Activated naive CD8-positive, alpha-beta T cell treated with anti-CD3 and anti-CD28 coated beads, Interleukin-2, amount 10 ng/mL, durations not matched to agents 7 days and 5 days (primary cell): ENCODE measurements around the gene RTN4. TPM values are rescaled to one million over a fixed set of nuclear protein-coding genes. Genes with fewer than 3 reads are reported as not detected.

ENCODE experiments used
- ATAC-seq: fragments of 150-1000 bp; cut with Tn5 transposase; one replicate; pipeline ENCODE4 v1.10.0; 2021; ENCODE audit warnings: low read depth, moderate library complexity
- POLR2A ChIA-PET: fragments of 350-600 bp; sonication (Branson Sonifier 250); formaldehyde crosslinking; loops from one replicate; lab custom pipeline; 2021; ENCODE audit warnings: antibody characterized with exemption; lab: Charles Lee
- DNase-seq: peaks from one replicate; pipeline ENCODE4 v3.0.0; 2021
- H3K27ac Mint-ChIP-seq: one replicate; pipeline ENCODE4 v1.8.0; 2022; ENCODE audit warnings: mild to moderate bottlenecking, mixed read lengths
- H3K27me3 Mint-ChIP-seq: one replicate; pipeline ENCODE4 v1.8.0; 2022; ENCODE audit warnings: mild to moderate bottlenecking, moderate library complexity, mixed read lengths
- H3K36me3 Mint-ChIP-seq: one replicate; pipeline ENCODE4 v1.8.0; 2021; ENCODE audit warnings: mild to moderate bottlenecking, mixed read lengths
- H3K4me1 Mint-ChIP-seq: one replicate; pipeline ENCODE4 v1.8.0; 2021; ENCODE audit warnings: mixed read lengths
- H3K4me3 Mint-ChIP-seq: one replicate; pipeline ENCODE4 v1.8.0; 2022; ENCODE audit warnings: mild to moderate bottlenecking, moderate library complexity, mixed read lengths
- H3K9me3 Mint-ChIP-seq: one replicate; pipeline ENCODE4 v1.8.0; 2021; ENCODE audit warnings: mixed read lengths
- total RNA-seq, 2 experiments: library from RNA; stranded (reverse); gene quantifications; one replicate each; pipeline ENCODE4 v1.2.3, GENCODE V29; 2021

Gene RTN4
- total RNA-seq, 2 experiments from 2014 or later, result 82.2 to 88.2 TPM

DNA sequence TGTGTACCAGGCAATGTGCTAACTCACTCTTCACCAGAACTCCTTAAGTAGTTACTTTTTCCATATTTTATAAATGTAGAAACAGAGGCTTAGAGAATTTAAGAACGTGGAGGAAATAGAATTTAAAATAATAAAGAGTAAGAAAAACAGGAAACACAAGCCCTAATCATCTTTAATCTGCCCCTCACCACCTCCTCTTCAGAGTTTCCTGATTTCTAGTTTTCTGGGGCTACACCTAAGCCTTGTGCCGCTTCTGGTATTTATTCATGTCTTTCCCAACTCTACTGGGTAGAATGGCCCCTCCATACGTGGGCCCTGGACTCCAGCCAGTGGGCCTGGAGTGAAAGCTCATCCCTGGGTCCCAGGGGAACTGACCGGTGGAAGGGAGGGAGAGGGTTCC, 85.4 kb downstream of the RTN4 start:
- no peak for DNase-seq
- H3K27me3 Mint-ChIP-seq, result no peaks in the 10 kb centered on the region
- H3K9me3 Mint-ChIP-seq, result no peaks in the 10 kb centered on the region
- ATAC-seq, result no peak
- H3K4me1 Mint-ChIP-seq, result peaks cover 12% of the 10 kb centered on the region
- peak overlapping the region; percentile 26 for H3K27ac Mint-ChIP-seq
- POLR2A ChIA-PET, result interaction anchor here (1.1 kb wide), 1 partner anchor 220 kb away, joined by 4 read pairs; no protein-coding TSS in a partner anchor
- peaks cover 10% of the 10 kb centered on the region for H3K36me3 Mint-ChIP-seq
- H3K4me3 Mint-ChIP-seq, result no peak overlapping the region

DNA sequence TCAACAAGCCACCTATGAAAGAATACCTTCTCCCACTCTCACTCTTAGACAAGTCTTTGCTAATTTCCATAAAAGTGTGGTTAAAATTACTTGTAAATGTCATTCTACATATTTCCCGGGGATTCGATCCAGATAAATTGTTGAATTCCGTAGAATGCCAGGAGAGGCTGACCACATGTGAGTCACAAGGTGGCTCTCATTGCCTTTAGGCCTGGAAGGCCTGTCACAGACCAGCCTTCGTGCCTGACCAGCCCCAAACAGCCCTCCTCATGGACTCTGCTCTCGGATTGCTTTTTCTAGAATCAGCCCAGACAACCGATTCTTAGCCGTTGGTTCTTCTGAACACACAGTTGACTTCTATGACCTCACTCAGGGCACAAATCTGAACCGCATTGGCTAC, 86.0 kb downstream of the RTN4 start:
- Mint-ChIP-seq H3K4me3 (no peak overlapping the region), H3K36me3 (peaks cover 9% of the 10 kb centered on the region), H3K27ac (no peak overlapping the region), H3K4me1 (peaks cover 12% of the 10 kb centered on the region), H3K27me3 (no peaks in the 10 kb centered on the region), H3K9me3 (no peaks in the 10 kb centered on the region)
- no peak for ATAC-seq
- DNase-seq, result no peak
- POLR2A ChIA-PET, result no interaction called here

GRCh38 chr2:54963476-54963875, 86.8 kb downstream of the RTN4 start:
- H3K9me3 Mint-ChIP-seq, result no peaks in the 10 kb centered on the region
- POLR2A ChIA-PET, result no interaction called here
- peaks cover 8% of the 10 kb centered on the region for H3K36me3 Mint-ChIP-seq
- H3K4me1 Mint-ChIP-seq, result peaks cover 12% of the 10 kb centered on the region
- ATAC-seq (no peak), DNase-seq (no peak)
- no peak overlapping the region for H3K27ac Mint-ChIP-seq
- H3K27me3 Mint-ChIP-seq, result no peaks in the 10 kb centered on the region
- no peak overlapping the region for H3K4me3 Mint-ChIP-seq

DNA sequence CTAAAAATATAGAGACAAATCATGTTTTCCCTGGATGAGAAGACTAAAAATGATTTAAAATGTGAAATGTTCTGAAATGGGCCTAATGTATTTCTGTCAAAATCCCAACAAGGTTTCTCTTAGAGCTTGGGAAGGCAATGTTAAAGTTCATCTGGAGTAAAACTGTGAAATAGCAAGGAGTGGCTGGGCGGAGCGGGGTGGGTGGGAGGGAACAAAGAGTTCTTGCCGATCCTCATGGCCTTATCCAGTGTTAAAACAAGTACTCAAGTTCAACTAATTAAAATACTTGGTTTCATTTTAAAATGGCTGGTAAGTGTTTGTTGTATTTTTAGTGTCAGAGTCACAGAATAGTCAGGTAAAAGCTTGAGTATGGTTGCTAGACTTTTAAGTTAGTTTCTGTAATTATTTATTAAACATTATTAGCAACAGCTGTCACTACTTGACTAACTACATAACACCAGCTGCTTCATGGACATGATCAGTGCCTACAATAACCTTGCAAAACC, 87.3 kb downstream of the RTN4 start:
- Mint-ChIP-seq H3K4me1 (peaks cover 12% of the 10 kb centered on the region), H3K27me3 (no peaks in the 10 kb centered on the region), H3K27ac (no peak overlapping the region), H3K4me3 (no peak overlapping the region), H3K36me3 (peaks cover 5% of the 10 kb centered on the region), H3K9me3 (no peaks in the 10 kb centered on the region)
- no peak for DNase-seq
- no peak for ATAC-seq
- POLR2A ChIA-PET, result no interaction called here

GRCh38 chr2:54962511-54962910, 87.7 kb downstream of the RTN4 start:
- Mint-ChIP-seq H3K4me1 (peaks cover 12% of the 10 kb centered on the region), H3K36me3 (peaks cover 5% of the 10 kb centered on the region), H3K27me3 (no peaks in the 10 kb centered on the region), H3K4me3 (no peak overlapping the region), H3K9me3 (no peaks in the 10 kb centered on the region), H3K27ac (no peak overlapping the region)
- POLR2A ChIA-PET, result no interaction called here
- ATAC-seq (no peak), DNase-seq (no peak)

DNA sequence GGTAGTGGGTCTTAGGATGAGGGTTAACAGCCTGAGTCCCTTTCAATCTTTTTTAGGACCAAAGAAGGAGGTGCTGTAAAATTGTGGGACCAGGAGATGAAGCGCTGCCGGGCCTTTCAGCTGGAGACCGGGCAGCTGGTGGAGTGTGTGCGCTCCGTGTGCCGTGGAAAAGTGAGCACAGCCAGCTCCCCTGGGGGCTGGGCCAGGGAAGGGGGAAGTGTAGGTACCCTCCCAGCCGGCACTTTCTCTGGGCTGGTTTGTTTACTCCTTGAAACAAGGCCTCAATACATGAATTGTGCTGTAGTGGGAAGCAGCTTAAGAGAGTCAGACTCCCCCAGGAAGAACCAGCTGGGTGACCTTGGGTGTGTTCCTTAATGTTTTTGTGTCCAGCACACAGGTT, 90.1 kb downstream of the RTN4 start:
- H3K27me3 Mint-ChIP-seq, result no peaks in the 10 kb centered on the region
- H3K4me1 Mint-ChIP-seq, result peaks cover 10% of the 10 kb centered on the region
- H3K27ac Mint-ChIP-seq, result no peak overlapping the region
- POLR2A ChIA-PET, result no interaction called here
- no peak overlapping the region for H3K4me3 Mint-ChIP-seq
- peaks cover 3% of the 10 kb centered on the region for H3K36me3 Mint-ChIP-seq
- ATAC-seq (no peak), DNase-seq (no peak)
- H3K9me3 Mint-ChIP-seq, result no peaks in the 10 kb centered on the region

DNA sequence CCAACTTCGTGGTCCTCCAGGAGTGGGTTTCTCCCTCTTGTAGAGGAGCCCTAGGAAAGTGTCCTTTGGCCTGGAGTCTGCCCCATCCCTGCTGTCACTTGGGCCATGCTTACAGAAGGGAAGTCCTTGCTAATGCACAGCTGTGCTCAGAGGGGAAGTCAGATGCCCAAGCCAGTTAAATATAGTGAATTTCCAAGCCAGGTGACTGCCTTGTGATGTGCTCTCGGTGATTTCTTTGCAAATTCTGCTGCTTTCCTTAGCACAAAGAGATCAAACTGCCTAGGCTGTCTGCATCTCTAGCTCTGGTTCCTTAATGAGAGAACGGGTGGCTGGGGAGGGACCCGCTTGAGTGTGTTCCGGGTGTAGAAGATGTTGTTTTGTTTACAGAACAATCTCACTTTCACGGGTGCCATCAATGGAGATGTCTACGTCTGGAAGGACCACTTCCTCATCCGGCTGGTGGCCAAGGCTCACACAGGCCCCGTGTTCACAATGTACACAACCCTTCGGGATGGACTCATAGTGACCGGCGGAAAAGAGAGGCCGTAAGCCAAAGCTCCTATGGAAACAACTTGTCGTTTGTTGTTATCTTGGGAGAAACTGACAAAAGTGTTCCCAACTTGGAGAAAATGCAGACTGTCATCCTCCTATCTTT, 91.4 kb downstream of the RTN4 start:
- no peak for DNase-seq
- Mint-ChIP-seq H3K4me1 (peaks cover 3% of the 10 kb centered on the region), H3K27me3 (no peaks in the 10 kb centered on the region), H3K27ac (no peak overlapping the region), H3K36me3 (peaks cover 3% of the 10 kb centered on the region), H3K4me3 (no peak overlapping the region), H3K9me3 (no peaks in the 10 kb centered on the region)
- POLR2A ChIA-PET, result no interaction called here
- no peak for ATAC-seq

- POLR2A ChIA-PET, result no interaction called here
Measured at GRCh38 chr2:54957321-54957999, 92.8 kb downstream of the RTN4 start.

GRCh38 chr2:54956111-54956627, 94.1 kb downstream of the RTN4 start:
- ATAC-seq (no peak), DNase-seq (no peak)
- peaks cover 2% of the 10 kb centered on the region for H3K36me3 Mint-ChIP-seq
- H3K9me3 Mint-ChIP-seq, result no peaks in the 10 kb centered on the region
- H3K27me3 Mint-ChIP-seq, result no peaks in the 10 kb centered on the region
- no peak overlapping the region for H3K4me3 Mint-ChIP-seq
- peaks cover 3% of the 10 kb centered on the region for H3K4me1 Mint-ChIP-seq
- POLR2A ChIA-PET, result interaction anchor here (0.5 kb wide), 1 partner anchor 548 kb away, joined by 5 read pairs; no protein-coding TSS in a partner anchor
- H3K27ac Mint-ChIP-seq, result no peak overlapping the region

More at GRCh38 chr2:54957321-54957999, 92.8 kb downstream of the RTN4 start:
- no peak overlapping the region for H3K27ac Mint-ChIP-seq
- peaks cover 3% of the 10 kb centered on the region for H3K36me3 Mint-ChIP-seq
- H3K4me1 Mint-ChIP-seq, result peaks cover 3% of the 10 kb centered on the region
- no peak for DNase-seq
- no peak overlapping the region for H3K4me3 Mint-ChIP-seq
- no peaks in the 10 kb centered on the region for H3K9me3 Mint-ChIP-seq
- no peaks in the 10 kb centered on the region for H3K27me3 Mint-ChIP-seq
- ATAC-seq, result no peak

- ATAC-seq (no peak), DNase-seq (no peak)
- Mint-ChIP-seq H3K36me3 (no peaks in the 10 kb centered on the region), H3K27ac (peak overlapping the region; percentile 45), H3K9me3 (no peaks in the 10 kb centered on the region), H3K4me1 (peaks cover 3% of the 10 kb centered on the region), H3K27me3 (no peaks in the 10 kb centered on the region), H3K4me3 (no peak overlapping the region)
- POLR2A ChIA-PET, result no interaction called here
Measured at GRCh38 chr2:54955358-54956110, 94.7 kb downstream of the RTN4 start.

GRCh38 chr2:54954705-54955357, 95.4 kb downstream of the RTN4 start:
- DNase-seq, result no peak
- Mint-ChIP-seq H3K36me3 (no peaks in the 10 kb centered on the region), H3K4me1 (peaks cover 3% of the 10 kb centered on the region), H3K9me3 (no peaks in the 10 kb centered on the region), H3K4me3 (no peak overlapping the region), H3K27me3 (no peaks in the 10 kb centered on the region), H3K27ac (no peak overlapping the region)
- no peak for ATAC-seq
- POLR2A ChIA-PET, result no interaction called here

GRCh38 chr2:54954158-54954557, 96.1 kb downstream of the RTN4 start:
- ATAC-seq, result no peak
- no peak overlapping the region for H3K27ac Mint-ChIP-seq
- H3K9me3 Mint-ChIP-seq, result no peaks in the 10 kb centered on the region
- no peak overlapping the region for H3K4me3 Mint-ChIP-seq
- H3K4me1 Mint-ChIP-seq, result peaks cover 3% of the 10 kb centered on the region
- DNase-seq, result no peak
- POLR2A ChIA-PET, result no interaction called here
- H3K27me3 Mint-ChIP-seq, result no peaks in the 10 kb centered on the region
- no peaks in the 10 kb centered on the region for H3K36me3 Mint-ChIP-seq

DNA sequence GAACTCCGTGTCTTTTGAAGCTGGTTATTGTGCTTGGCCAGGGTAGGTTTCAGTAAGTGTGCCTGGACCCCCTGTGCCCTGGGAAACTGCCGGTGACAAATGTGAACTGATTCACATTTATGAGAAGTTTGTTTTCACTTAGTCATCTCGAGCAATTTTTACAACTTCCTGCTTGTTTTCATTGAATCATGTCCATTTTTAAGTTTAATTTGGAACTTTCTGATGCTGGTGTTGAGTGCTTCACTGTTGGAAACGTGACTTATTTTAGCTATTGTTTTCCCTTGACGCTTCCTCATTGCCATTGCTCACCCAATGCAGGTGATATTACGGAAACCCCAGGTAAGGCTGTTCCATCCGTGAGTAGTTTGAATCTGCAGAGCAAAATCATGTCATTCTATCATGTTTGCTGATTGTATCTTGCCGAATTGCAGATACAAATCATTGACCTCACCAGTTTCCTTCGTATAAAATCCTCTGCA, 97.2 kb downstream of the RTN4 start:
- H3K4me3 Mint-ChIP-seq, result no peak overlapping the region
- POLR2A ChIA-PET, result no interaction called here

More for the DNA sequence above, 97.2 kb downstream of the RTN4 start:
- Mint-ChIP-seq H3K27me3 (no peaks in the 10 kb centered on the region), H3K9me3 (no peaks in the 10 kb centered on the region), H3K36me3 (no peaks in the 10 kb centered on the region), H3K27ac (no peak overlapping the region), H3K4me1 (peaks cover 3% of the 10 kb centered on the region)
- no peak for DNase-seq
- no peak for ATAC-seq
